HG03565 (cell line): ENCODE data around the gene DIRAS1.
"Not testable (repeated sequence)": the region's sequence is repeated elsewhere in the genome, so short reads cannot be mapped to it uniquely, and the experiment has no call there.

Source experiments
- ATAC-seq: cut with Tn5 transposase; IDR thresholded peaks from one replicate; pipeline ENCODE4 v1.9.1; 2021; ENCODE audit warnings: mild to moderate bottlenecking, moderate library complexity; ENCODE audit not compliant: unreplicated experiment

DIRAS1 gene

GRCh38 chr19:2714102-2714501 is 7.1 kb downstream of the DIRAS1 start:
- not testable (repeated sequence) for ATAC-seq

GRCh38 chr19:2713170-2713569 is 8.0 kb downstream of the DIRAS1 start:
- not testable (repeated sequence) for ATAC-seq

GRCh38 chr19:2711875-2712205 is 9.3 kb downstream of the DIRAS1 start:
- no peak for ATAC-seq

GRCh38 chr19:2711172-2711874 is 9.8 kb downstream of the DIRAS1 start:
- ATAC-seq: no peak

GRCh38 chr19:2706251-2706650 is 14.9 kb downstream of the DIRAS1 start:
- no peak for ATAC-seq

GRCh38 chr19:2703691-2704216 is 17.4 kb downstream of the DIRAS1 start:
- no peak for ATAC-seq

- no peak for ATAC-seq
Observed at GRCh38 chr19:2703077-2703437, 18.1 kb downstream of the DIRAS1 start.

GRCh38 chr19:2702170-2703076 is 18.7 kb downstream of the DIRAS1 start, which contains the start of gene GNG7:
Gene GNG7, minus strand, starts transcription at chr19:2702694. Its CDS starts 182,006 bp downstream, at chr19:2520688.
- ATAC-seq: peak; percentile 77

- no peak for ATAC-seq
Observed at GRCh38 chr19:2701361-2702169, 19.6 kb downstream of the DIRAS1 start.

GRCh38 chr19:2700660-2701360 is 20.4 kb downstream of the DIRAS1 start:
- no peak for ATAC-seq

GRCh38 chr19:2699413-2700140 is 21.6 kb downstream of the DIRAS1 start:
- ATAC-seq: no peak

- ATAC-seq: no peak
Observed at GRCh38 chr19:2694196-2694595, 27.0 kb downstream of the DIRAS1 start.

- ATAC-seq: no peak
Observed at GRCh38 chr19:2693492-2694160, 27.5 kb downstream of the DIRAS1 start.

- ATAC-seq: no peak
Observed at GRCh38 chr19:2691951-2692350, 29.2 kb downstream of the DIRAS1 start.

- ATAC-seq: no peak
Observed at GRCh38 chr19:2690856-2691255, 30.3 kb downstream of the DIRAS1 start.

- no peak for ATAC-seq
Observed at GRCh38 chr19:2686360-2686759, 34.8 kb downstream of the DIRAS1 start.

- no peak for ATAC-seq
Observed at GRCh38 chr19:2685204-2685704, 35.9 kb downstream of the DIRAS1 start.

GRCh38 chr19:2683430-2684003 is 37.7 kb downstream of the DIRAS1 start:
- no peak for ATAC-seq

GRCh38 chr19:2680808-2681207 is 40.4 kb downstream of the DIRAS1 start:
- no peak for ATAC-seq
